A549 (cell line): Measurements from ENCODE around the gene CHCHD6.

Experiments
- EP300 ChIP-seq, 2 experiments: fragments of >200 bp; sonication (Bioruptor Twin); formaldehyde crosslinking; IDR thresholded peaks; 2 replicates in 1 of 2; 3 replicates in 1 of 2; pipeline ENCODE4 v1.6.1; 2016 to 2017
- RARB ChIP-seq: fragments of 250-450 bp; sonication (Bioruptor Pico); IDR thresholded peaks from 2 replicates; pipeline ENCODE4 v1.8.0; 2021; ENCODE audit warnings: mild to moderate bottlenecking, moderate library complexity
- RCOR1 ChIP-seq: fragments of 150-350 bp; IDR thresholded peaks from 2 replicates; pipeline ENCODE4 v1.6.1; 2014; ENCODE audit warnings: antibody characterized with exemption, low read length, low read depth
- TF ChIP-seq, protein P1 (sequence below): fragments of >200 bp; sonication (Bioruptor Twin); formaldehyde crosslinking; IDR thresholded peaks from 3 replicates; pipeline ENCODE4 v1.5.1; 2016

DNA sequence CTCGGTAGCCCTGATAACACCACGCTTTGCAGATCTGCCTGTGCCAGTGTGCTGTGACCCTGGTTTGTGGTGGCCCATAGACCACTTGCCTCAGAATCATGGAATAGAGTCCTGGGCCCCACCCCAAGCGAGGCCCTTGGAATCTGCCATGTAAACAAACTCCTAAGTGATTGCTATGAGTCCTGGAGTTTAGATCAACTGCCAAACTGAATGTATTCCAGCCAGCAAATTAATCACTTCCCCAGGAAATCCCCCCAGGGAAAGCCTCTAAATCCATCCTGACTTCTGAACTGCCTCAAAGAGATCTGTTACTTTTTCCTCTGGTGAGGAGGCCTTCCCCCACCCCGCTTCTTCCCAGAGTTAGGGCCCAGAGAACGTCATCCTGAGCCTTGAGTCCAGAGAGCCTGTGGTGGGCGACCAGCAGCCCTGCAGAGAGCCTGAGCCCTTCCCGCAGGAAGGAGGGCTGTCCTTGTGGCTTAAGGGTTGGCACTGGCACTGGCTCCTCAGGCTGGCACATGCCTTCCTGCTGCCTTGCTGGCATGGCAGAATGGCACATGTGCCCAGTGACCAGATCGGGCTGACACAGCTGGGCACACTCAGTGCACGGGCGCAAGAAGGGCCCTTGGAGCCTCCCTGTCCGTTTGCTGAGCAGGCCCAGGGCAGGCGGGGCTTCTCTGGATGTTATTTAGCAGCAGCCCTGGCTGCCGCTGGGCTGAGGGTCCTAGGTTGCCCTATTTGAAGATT lies 228.3 kb downstream of the CHCHD6 start:
- TF ChIP-seq, protein P1, sequence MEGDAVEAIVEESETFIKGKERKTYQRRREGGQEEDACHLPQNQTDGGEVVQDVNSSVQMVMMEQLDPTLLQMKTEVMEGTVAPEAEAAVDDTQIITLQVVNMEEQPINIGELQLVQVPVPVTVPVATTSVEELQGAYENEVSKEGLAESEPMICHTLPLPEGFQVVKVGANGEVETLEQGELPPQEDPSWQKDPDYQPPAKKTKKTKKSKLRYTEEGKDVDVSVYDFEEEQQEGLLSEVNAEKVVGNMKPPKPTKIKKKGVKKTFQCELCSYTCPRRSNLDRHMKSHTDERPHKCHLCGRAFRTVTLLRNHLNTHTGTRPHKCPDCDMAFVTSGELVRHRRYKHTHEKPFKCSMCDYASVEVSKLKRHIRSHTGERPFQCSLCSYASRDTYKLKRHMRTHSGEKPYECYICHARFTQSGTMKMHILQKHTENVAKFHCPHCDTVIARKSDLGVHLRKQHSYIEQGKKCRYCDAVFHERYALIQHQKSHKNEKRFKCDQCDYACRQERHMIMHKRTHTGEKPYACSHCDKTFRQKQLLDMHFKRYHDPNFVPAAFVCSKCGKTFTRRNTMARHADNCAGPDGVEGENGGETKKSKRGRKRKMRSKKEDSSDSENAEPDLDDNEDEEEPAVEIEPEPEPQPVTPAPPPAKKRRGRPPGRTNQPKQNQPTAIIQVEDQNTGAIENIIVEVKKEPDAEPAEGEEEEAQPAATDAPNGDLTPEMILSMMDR: no peak
- TF ChIP-seq EP300 (IDR thresholded peaks at IDR 0.05): no peak
- no peak for TF ChIP-seq RARB
- TF ChIP-seq RCOR1: no peak
